H9 (cell line): ENCODE results near the gene RPS16. TPM values are rescaled to one million over a fixed set of nuclear protein-coding genes. Genes with fewer than 3 reads are reported as not detected.

Source experiments
- DNase-seq: peaks from one replicate; pipeline ENCODE4 v3.0.0-alpha.2; 2017
- H2AFZ ChIP-seq: one replicate; pipeline ENCODE4 v1.6.1; 2013; ENCODE audit warnings: mild to moderate bottlenecking, low read length, control low read depth, moderate library complexity
- H2AK5ac ChIP-seq: 2 replicates; pipeline ENCODE4 v1.6.1; 2013; ENCODE audit warnings: low read length, control low read depth, mixed read lengths; ENCODE audit not compliant: insufficient read length
- H2BK120ac ChIP-seq: one replicate; pipeline ENCODE4 v1.6.1; 2013; ENCODE audit warnings: low read depth, mild to moderate bottlenecking, low read length, control low read depth, inconsistent platforms; ENCODE audit not compliant: poor library complexity, severe bottlenecking
- H2BK12ac ChIP-seq: 2 replicates; pipeline ENCODE4 v1.6.1; 2013; ENCODE audit warnings: low read length, control low read depth, mixed read lengths, low read depth; ENCODE audit not compliant: insufficient read length
- H2BK15ac ChIP-seq: 2 replicates; pipeline ENCODE4 v1.6.1; 2013; ENCODE audit warnings: low read depth, low read length, control low read depth
- H2BK20ac ChIP-seq: one replicate; pipeline ENCODE4 v1.6.1; 2013; ENCODE audit warnings: low read depth, mild to moderate bottlenecking, low read length, control low read depth, inconsistent platforms; ENCODE audit not compliant: poor library complexity, severe bottlenecking
- H2BK5ac ChIP-seq: 2 replicates; pipeline ENCODE4 v1.6.1; 2013; ENCODE audit warnings: low read length, control low read depth, mixed read lengths; ENCODE audit not compliant: insufficient read length
- H3K14ac ChIP-seq: 2 replicates; pipeline ENCODE4 v1.6.1; 2013; ENCODE audit warnings: low read length, control low read depth; ENCODE audit not compliant: insufficient read depth
- H3K18ac ChIP-seq: 2 replicates; pipeline ENCODE4 v1.6.1; 2013; ENCODE audit warnings: low read depth, mild to moderate bottlenecking, mixed read lengths, low read length, control low read depth; ENCODE audit not compliant: insufficient read length
- H3K23ac ChIP-seq: 2 replicates; pipeline ENCODE4 v1.6.1; 2013; ENCODE audit warnings: low read length, control low read depth, mixed read lengths, low read depth; ENCODE audit not compliant: insufficient read length
- H3K23me2 ChIP-seq: 2 replicates; pipeline ENCODE4 v1.6.1; 2013; ENCODE audit warnings: low read depth, mild to moderate bottlenecking, mixed read lengths, low read length, control low read depth; ENCODE audit not compliant: insufficient read length, poor library complexity, severe bottlenecking
- H3K27ac ChIP-seq: 2 replicates; pipeline ENCODE4 v1.5.1; 2013; ENCODE audit warnings: low read length, control low read depth, mixed read lengths, low read depth; ENCODE audit not compliant: insufficient read length
- H3K27me3 ChIP-seq: 2 replicates; pipeline ENCODE4 v1.6.1; 2013; ENCODE audit warnings: low read length, control low read depth, inconsistent platforms; ENCODE audit not compliant: insufficient read depth
- H3K4ac ChIP-seq: 2 replicates; pipeline ENCODE4 v1.6.1; 2013; ENCODE audit warnings: low read depth, mild to moderate bottlenecking, control low read depth, inconsistent platforms, low read length, moderate library complexity
- H3K4me1 ChIP-seq: 2 replicates; pipeline ENCODE4 v1.6.1; 2013; ENCODE audit warnings: low read length, control low read depth, inconsistent platforms; ENCODE audit not compliant: insufficient read depth
- H3K4me2 ChIP-seq: 2 replicates; pipeline ENCODE4 v1.6.1; 2013; ENCODE audit warnings: low read length, control low read depth, mixed read lengths; ENCODE audit not compliant: insufficient read length, insufficient read depth
- H3K56ac ChIP-seq: 2 replicates; pipeline ENCODE4 v1.6.1; 2013; ENCODE audit warnings: low read depth, mild to moderate bottlenecking, mixed read lengths, low read length, control low read depth; ENCODE audit not compliant: insufficient read length
- H3K79me1 ChIP-seq: 2 replicates; pipeline ENCODE4 v1.6.1; 2013; ENCODE audit warnings: low read depth, mild to moderate bottlenecking, moderate library complexity, low read length, control low read depth, inconsistent platforms; ENCODE audit not compliant: insufficient read depth, poor library complexity, severe bottlenecking
- H3K79me2 ChIP-seq: 2 replicates; pipeline ENCODE4 v1.6.1; 2013; ENCODE audit warnings: low read length, control low read depth, inconsistent platforms; ENCODE audit not compliant: insufficient read depth
- H3K9ac ChIP-seq: 2 replicates; pipeline ENCODE4 v1.6.1; 2013; ENCODE audit warnings: low read length, control low read depth, mixed read lengths; ENCODE audit not compliant: insufficient read length; ENCODE audit errors: extremely low read depth
- H3K9me3 ChIP-seq: one replicate; pipeline ENCODE4 v1.6.1; 2013; ENCODE audit warnings: low read depth, low read length, inconsistent platforms; ENCODE audit not compliant: control insufficient read depth
- H3T11ph ChIP-seq: one replicate; pipeline ENCODE4 v1.6.1; 2013; ENCODE audit warnings: mild to moderate bottlenecking, low read length, control low read depth, inconsistent platforms
- H4K20me1 ChIP-seq: one replicate; pipeline ENCODE4 v1.6.1; 2013; ENCODE audit not compliant: control insufficient read depth, insufficient read length, insufficient read depth
- H4K5ac ChIP-seq: 2 replicates; pipeline ENCODE4 v1.6.1; 2013; ENCODE audit warnings: low read depth, mild to moderate bottlenecking, mixed read lengths, low read length, control low read depth; ENCODE audit not compliant: insufficient read length
- H4K8ac ChIP-seq: replicated peaks from 2 replicates; pipeline ENCODE4 v1.6.1; 2013; ENCODE audit warnings: low read length, control low read depth, mixed read lengths, low read depth; ENCODE audit not compliant: insufficient read length
- H4K91ac ChIP-seq: 2 replicates; pipeline ENCODE4 v1.6.1; 2013; ENCODE audit warnings: low read depth, mild to moderate bottlenecking, moderate library complexity, mixed read lengths, low read length, control low read depth; ENCODE audit not compliant: insufficient read length
- H3K27ac Mint-ChIP-seq, 3 experiments: 2 replicates in 2 of 3; 3 replicates in 1 of 3; pipeline ENCODE4 v1.8.0; 2020 to 2021; ENCODE audit warnings: mixed read lengths in 3 of 3, mild to moderate bottlenecking in 1 of 3, moderate library complexity in 1 of 3
- H3K27me3 Mint-ChIP-seq: 2 replicates; pipeline ENCODE4 v1.8.0; 2021; ENCODE audit warnings: low read depth, mild to moderate bottlenecking, moderate library complexity, mixed read lengths
- H3K36me3 Mint-ChIP-seq, 3 experiments: 2 replicates in 2 of 3; 3 replicates in 1 of 3; pipeline ENCODE4 v1.8.0; 2020 to 2021; ENCODE audit warnings: low read depth in 3 of 3, mixed read lengths in 3 of 3; ENCODE audit not compliant: insufficient read depth in 1 of 3
- H3K4me1 Mint-ChIP-seq, 2 experiments: 2 replicates each; pipeline ENCODE4 v1.8.0; 2020; ENCODE audit warnings: mixed read lengths in 2 of 2
- H3K4me3 Mint-ChIP-seq, 2 experiments: 2 replicates in 1 of 2; 3 replicates in 1 of 2; pipeline ENCODE4 v1.8.0; 2020 to 2021; ENCODE audit warnings: mild to moderate bottlenecking in 2 of 2, mixed read lengths in 2 of 2, moderate library complexity in 1 of 2
- H3K9me3 Mint-ChIP-seq, 2 experiments: 2 replicates in 1 of 2; 3 replicates in 1 of 2; pipeline ENCODE4 v1.8.0; 2020; ENCODE audit warnings: mild to moderate bottlenecking in 2 of 2, mixed read lengths in 2 of 2, moderate library complexity in 1 of 2
- CTCF ChIP-seq: fragments of 200-600 bp; sonication (generic); conservative IDR thresholded peaks from 3 replicates; pipeline ENCODE4 v1.8.0; 2021; ENCODE audit warnings: antibody characterized with exemption, mild to moderate bottlenecking
- whole genome bisulfite sequencing: extraction: QIAGEN DNeasy Blood & Tissue Kit; methylation state at CpG from one replicate; pipeline ENCODE4 v1.1.7; 2013; ENCODE audit warnings: missing lambda C conversion rate, low lambda C conversion rate, mixed read lengths; ENCODE audit not compliant: insufficient read length; ENCODE audit errors: extremely low coverage; 5-methylcytosine and 5-hydroxymethylcytosine counted together
- total RNA-seq: library from RNA; stranded (reverse); gene quantifications from 2 replicates; pipeline ENCODE4 v1.2.1, GENCODE V29; 2021

RPS16 gene
- total RNA-seq, 1 experiment from 2014 or later, result 2,711 TPM

GRCh38 chr19:39475748-39476147 lies 40.0 kb upstream of the RPS16 start:
- Mint-ChIP-seq H3K27me3 (no peaks in the 10 kb centered on the region; the same call in 1 of the 2 replicates), H3K9me3 (no peaks in the 10 kb centered on the region; a peak in 2 of 5 replicates), H3K36me3 (peaks cover 28 to 57% (median 53%) of the 10 kb centered on the region in 3 experiments; a peak in 6 of 7 replicates), H3K27ac (peak overlapping the region in 2 of 3 experiments; percentile 55 to 64; a peak in 2 of 7 replicates), H3K4me1 (peaks cover 11 to 17% of the 10 kb centered on the region in 2 experiments), H3K4me3 (no peak overlapping the region)
- no peaks in the 10 kb centered on the region for H3K79me1 ChIP-seq
- WGBS, result no CpG with 5 or more reads among the region's 2 CpGs
- no peaks in the 10 kb centered on the region for H3K23me2 ChIP-seq
- H3K4me2 ChIP-seq, result no peak overlapping the region
- no peak overlapping the region for H2BK20ac ChIP-seq
- no peak overlapping the region for H2AFZ ChIP-seq
- no peak overlapping the region for H3T11ph ChIP-seq
- no peak overlapping the region for H3K9ac ChIP-seq
- no peak overlapping the region for H2BK5ac ChIP-seq
- no peak overlapping the region for H4K8ac ChIP-seq
- no peak overlapping the region for H3K14ac ChIP-seq
- H3K4me1 ChIP-seq, result no peaks in the 10 kb centered on the region
- H3K27me3 ChIP-seq, result no peaks in the 10 kb centered on the region
- no peak overlapping the region for H2BK15ac ChIP-seq
- no peak for DNase-seq
- H3K27ac ChIP-seq, result no peak overlapping the region
- H2BK12ac ChIP-seq, result no peak overlapping the region
- H4K91ac ChIP-seq, result no peak overlapping the region
- H2BK120ac ChIP-seq, result no peak overlapping the region
- H3K4ac ChIP-seq, result no peak overlapping the region
- H4K5ac ChIP-seq, result no peak overlapping the region
- H3K23ac ChIP-seq, result no peak overlapping the region
- TF ChIP-seq CTCF, result no peak
- H3K79me2 ChIP-seq, result no peaks in the 10 kb centered on the region
- H3K9me3 ChIP-seq, result no peaks in the 10 kb centered on the region
- H4K20me1 ChIP-seq, result no peaks in the 10 kb centered on the region
- H2AK5ac ChIP-seq, result no peak overlapping the region
- H3K56ac ChIP-seq, result no peak overlapping the region
- no peak overlapping the region for H3K18ac ChIP-seq
